ENCODE measurements around the gene ITPKB.

DNA sequence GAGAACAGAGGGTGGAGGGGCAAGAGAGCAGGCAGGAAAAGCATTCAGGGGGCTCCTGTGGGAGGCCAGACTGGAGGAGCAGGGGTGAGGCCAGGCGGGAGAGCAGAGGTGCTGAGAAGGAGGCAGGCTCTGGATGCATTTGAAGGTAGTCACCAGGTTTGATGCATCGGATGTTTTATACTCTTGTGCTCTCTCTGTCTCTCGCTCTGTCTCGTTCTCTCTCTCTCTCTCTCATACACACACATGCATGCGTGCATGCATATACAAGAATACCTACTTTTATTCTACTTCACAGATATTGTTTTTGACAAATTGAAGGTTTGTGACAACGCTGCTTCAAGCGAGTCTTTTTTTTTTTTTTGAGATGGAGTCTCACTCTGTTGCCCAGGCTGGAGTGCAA, 15.0 kb upstream of the ITPKB start:
- TF ChIP-seq, protein P1, sequence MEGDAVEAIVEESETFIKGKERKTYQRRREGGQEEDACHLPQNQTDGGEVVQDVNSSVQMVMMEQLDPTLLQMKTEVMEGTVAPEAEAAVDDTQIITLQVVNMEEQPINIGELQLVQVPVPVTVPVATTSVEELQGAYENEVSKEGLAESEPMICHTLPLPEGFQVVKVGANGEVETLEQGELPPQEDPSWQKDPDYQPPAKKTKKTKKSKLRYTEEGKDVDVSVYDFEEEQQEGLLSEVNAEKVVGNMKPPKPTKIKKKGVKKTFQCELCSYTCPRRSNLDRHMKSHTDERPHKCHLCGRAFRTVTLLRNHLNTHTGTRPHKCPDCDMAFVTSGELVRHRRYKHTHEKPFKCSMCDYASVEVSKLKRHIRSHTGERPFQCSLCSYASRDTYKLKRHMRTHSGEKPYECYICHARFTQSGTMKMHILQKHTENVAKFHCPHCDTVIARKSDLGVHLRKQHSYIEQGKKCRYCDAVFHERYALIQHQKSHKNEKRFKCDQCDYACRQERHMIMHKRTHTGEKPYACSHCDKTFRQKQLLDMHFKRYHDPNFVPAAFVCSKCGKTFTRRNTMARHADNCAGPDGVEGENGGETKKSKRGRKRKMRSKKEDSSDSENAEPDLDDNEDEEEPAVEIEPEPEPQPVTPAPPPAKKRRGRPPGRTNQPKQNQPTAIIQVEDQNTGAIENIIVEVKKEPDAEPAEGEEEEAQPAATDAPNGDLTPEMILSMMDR (IDR thresholded peaks at IDR 0.05; ENCODE audit: low read depth, low read length) = no peak
- TF ChIP-seq POLR2A (IDR thresholded peaks at IDR 0.05; ENCODE audit: extremely low read depth, insufficient read length) = no peak
- TF ChIP-seq, protein P2, sequence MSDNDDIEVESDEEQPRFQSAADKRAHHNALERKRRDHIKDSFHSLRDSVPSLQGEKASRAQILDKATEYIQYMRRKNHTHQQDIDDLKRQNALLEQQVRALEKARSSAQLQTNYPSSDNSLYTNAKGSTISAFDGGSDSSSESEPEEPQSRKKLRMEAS (IDR thresholded peaks at IDR 0.05; ENCODE audit: low read depth, low read length) = no peak
- TF ChIP-seq MYC (IDR thresholded peaks at IDR 0.05; ENCODE audit: low read depth, low read length) = no peak
